KOPT-K1 (cell line): ENCODE data around the gene ZBTB20.
"Not testable (repeated sequence)": the region's sequence is repeated elsewhere in the genome, so short reads cannot be mapped to it uniquely, and the experiment has no call there.

ENCODE experiments used
- H3K27ac ChIP-seq: fragments of 200-600 bp; sonication (generic); 2 replicates; pipeline ENCODE4 v1.5.1; 2016; ENCODE audit warnings: antibody characterized with exemption, mild to moderate bottlenecking, low read depth, low read length; ENCODE audit not compliant: poor library complexity, severe bottlenecking
- H3K36me3 ChIP-seq: fragments of 200-600 bp; sonication (generic); 2 replicates; pipeline ENCODE4 v1.5.1; 2017; ENCODE audit warnings: antibody characterized with exemption, mild to moderate bottlenecking, low read length, moderate library complexity; ENCODE audit not compliant: insufficient read depth
- H3K9me3 ChIP-seq: fragments of 200-600 bp; sonication (generic); 2 replicates; pipeline ENCODE4 v1.5.1; 2017; ENCODE audit warnings: antibody characterized with exemption, low read length, mild to moderate bottlenecking; ENCODE audit not compliant: insufficient read depth, poor library complexity, severe bottlenecking

ZBTB20 gene

GRCh38 chr3:114697401-114697800 lies 449.7 kb downstream of the ZBTB20 start:
- Histone ChIP-seq H3K9me3 (no peaks in the 10 kb centered on the region), H3K36me3 (no peaks in the 10 kb centered on the region), H3K27ac (no peak overlapping the region)

GRCh38 chr3:114694251-114694650 lies 452.8 kb downstream of the ZBTB20 start:
- H3K9me3 ChIP-seq, result no peaks in the 10 kb centered on the region
- no peak overlapping the region for H3K27ac ChIP-seq
- no peaks in the 10 kb centered on the region for H3K36me3 ChIP-seq

GRCh38 chr3:114691871-114692270 lies 455.2 kb downstream of the ZBTB20 start:
- no peaks in the 10 kb centered on the region for H3K9me3 ChIP-seq
- H3K36me3 ChIP-seq, result no peaks in the 10 kb centered on the region
- no peak overlapping the region for H3K27ac ChIP-seq

DNA sequence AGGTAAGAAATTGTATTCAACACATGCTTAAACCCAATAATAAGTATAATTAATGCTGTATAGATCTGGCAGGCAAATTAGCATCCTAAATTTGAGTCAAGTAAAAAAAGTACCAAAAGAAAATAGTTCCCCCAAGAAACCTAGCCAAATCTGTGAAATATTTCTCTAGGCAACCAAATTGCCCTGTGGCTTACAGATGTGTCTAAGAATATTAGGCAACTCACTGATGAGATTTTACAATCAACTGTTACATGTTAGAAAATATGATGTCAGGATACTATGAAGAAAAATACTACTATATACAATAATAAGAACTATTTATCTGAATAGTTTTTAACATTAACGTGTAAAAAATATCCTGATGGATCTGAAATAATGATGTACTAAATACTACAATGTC lies 456.2 kb downstream of the ZBTB20 start:
- no peaks in the 10 kb centered on the region for H3K9me3 ChIP-seq
- H3K27ac ChIP-seq, result no peak overlapping the region
- H3K36me3 ChIP-seq, result no peaks in the 10 kb centered on the region

GRCh38 chr3:114687151-114687550 lies 459.9 kb downstream of the ZBTB20 start:
- Histone ChIP-seq H3K36me3 (no peaks in the 10 kb centered on the region), H3K9me3 (no peaks in the 10 kb centered on the region), H3K27ac (no peak overlapping the region)

GRCh38 chr3:114686621-114687020 lies 460.5 kb downstream of the ZBTB20 start:
- Histone ChIP-seq H3K36me3 (no peaks in the 10 kb centered on the region), H3K27ac (no peak overlapping the region), H3K9me3 (no peaks in the 10 kb centered on the region)

- no peaks in the 10 kb centered on the region for H3K9me3 ChIP-seq
- no peaks in the 10 kb centered on the region for H3K36me3 ChIP-seq
- H3K27ac ChIP-seq, result no peak overlapping the region
Observed at GRCh38 chr3:114685161-114685560, 461.9 kb downstream of the ZBTB20 start.

DNA sequence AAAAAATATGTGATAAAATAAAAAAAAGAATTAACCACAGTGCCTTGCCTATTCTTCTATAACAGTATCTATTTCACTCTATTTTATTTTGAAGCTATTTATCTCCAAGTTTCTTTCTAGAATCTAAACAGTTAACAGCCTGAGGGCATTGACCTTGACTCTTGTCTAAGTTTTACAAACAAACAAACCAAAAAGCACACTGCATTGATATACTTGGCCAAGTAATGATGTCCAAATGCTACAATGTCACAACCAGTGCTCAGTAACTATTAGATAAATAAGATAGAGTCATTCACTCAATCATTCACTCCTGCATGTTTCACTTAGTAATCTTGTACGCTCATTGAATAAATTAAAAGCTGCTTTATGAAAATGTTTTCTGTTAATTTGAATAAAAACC lies 466.8 kb downstream of the ZBTB20 start:
- Histone ChIP-seq H3K27ac (no peak overlapping the region), H3K36me3 (no peaks in the 10 kb centered on the region), H3K9me3 (no peaks in the 10 kb centered on the region)

DNA sequence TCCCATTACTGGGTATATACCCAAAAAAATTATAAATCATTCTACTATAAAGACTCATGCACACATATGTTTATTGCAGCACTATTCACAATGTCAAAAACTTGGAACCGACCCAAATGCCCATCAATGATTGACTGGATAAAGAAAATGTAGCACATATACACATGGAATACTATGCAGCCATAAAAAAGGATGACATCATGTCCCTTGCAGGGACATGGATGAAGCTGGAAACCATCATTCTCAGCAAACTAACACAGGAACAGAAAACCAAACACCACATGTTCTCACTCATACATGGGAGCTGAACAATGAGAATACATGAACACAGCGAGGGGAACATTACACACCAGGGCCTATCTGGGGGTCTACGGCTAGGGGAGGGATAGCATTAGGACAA lies 467.3 kb downstream of the ZBTB20 start:
- not testable (repeated sequence) for H3K36me3 ChIP-seq, H3K9me3 ChIP-seq, H3K27ac ChIP-seq

GRCh38 chr3:114675104-114675503 lies 472.0 kb downstream of the ZBTB20 start:
- Histone ChIP-seq H3K36me3 (no peaks in the 10 kb centered on the region), H3K27ac (no peak overlapping the region), H3K9me3 (no peaks in the 10 kb centered on the region)

GRCh38 chr3:114674036-114674435 lies 473.1 kb downstream of the ZBTB20 start:
- Histone ChIP-seq H3K9me3 (no peaks in the 10 kb centered on the region), H3K27ac (no peak overlapping the region), H3K36me3 (no peaks in the 10 kb centered on the region)

GRCh38 chr3:114673481-114673880 lies 473.6 kb downstream of the ZBTB20 start:
- no peak overlapping the region for H3K27ac ChIP-seq
- no peaks in the 10 kb centered on the region for H3K36me3 ChIP-seq
- no peaks in the 10 kb centered on the region for H3K9me3 ChIP-seq

- H3K27ac ChIP-seq, result no peak overlapping the region
- H3K36me3 ChIP-seq, result no peaks in the 10 kb centered on the region
- no peaks in the 10 kb centered on the region for H3K9me3 ChIP-seq
Observed at GRCh38 chr3:114672692-114673447, 474.2 kb downstream of the ZBTB20 start.

DNA sequence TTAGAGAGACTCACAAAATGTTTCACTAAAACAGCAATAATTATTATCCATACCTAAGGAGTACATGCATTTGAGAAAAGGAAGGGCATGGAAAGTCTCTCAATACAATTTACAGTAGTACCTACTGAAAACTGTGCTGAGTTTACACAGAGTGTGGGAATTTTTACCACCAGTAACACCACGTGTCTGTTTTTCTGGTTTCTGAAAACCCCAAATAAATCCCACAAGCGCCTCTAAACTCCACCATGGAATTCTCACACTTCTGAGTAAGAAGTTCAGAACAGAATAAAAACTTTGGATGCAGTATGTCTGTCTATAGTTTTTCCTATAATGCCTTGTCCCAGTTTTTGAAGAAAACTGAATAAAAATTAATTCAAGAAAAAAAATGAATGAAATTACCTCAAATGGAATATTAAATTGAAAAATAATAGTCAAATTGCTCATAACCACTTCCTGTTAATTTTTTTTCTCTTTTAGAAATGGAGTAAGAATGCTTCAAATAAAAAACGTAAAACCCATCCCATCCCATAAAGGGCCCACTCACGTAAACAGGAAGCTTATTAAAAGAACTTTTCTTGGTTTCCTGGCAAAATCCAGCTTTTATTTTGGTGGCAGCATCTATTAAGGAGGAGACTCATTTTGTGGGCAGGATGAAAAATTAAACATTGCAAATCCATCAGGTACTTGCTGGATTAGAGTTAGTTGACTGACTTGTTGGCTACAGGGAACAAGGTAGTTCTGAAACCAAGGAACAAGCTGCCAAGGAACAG lies 475.2 kb downstream of the ZBTB20 start:
- Histone ChIP-seq H3K36me3 (no peaks in the 10 kb centered on the region), H3K27ac (no peak overlapping the region), H3K9me3 (no peaks in the 10 kb centered on the region)

DNA sequence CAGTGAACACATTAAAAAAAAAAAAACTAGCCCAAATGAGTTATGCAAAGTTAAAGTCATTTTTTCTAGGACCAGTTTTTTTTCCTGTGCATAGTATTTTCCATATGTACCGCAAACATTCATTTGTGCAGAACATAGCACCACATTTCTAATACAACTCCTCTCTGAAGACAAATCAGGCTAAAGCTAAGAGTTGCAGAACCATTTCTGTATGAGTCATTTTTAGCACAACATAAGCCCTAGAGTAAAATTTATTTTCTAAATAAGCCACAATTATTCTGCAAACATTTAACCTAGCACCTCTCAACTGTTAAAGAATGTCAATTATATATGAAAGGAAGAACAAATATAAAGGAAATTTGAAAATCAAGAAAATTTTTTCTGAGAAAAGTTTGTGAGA lies 477.5 kb downstream of the ZBTB20 start:
- Histone ChIP-seq H3K27ac (no peak overlapping the region), H3K36me3 (no peaks in the 10 kb centered on the region), H3K9me3 (no peaks in the 10 kb centered on the region)

- H3K27ac ChIP-seq, result no peak overlapping the region
- H3K36me3 ChIP-seq, result no peaks in the 10 kb centered on the region
- no peaks in the 10 kb centered on the region for H3K9me3 ChIP-seq
Observed at GRCh38 chr3:114668099-114668498, 479.0 kb downstream of the ZBTB20 start.
